HEK293 (cell line): ENCODE data around the gene SH3RF3.

Experiments used
- CTCF ChIA-PET: fragments of 350-600 bp; formaldehyde crosslinking; extraction: SDS; loops from one replicate; lab custom pipeline; 2021; ENCODE audit warnings: antibody characterized with exemption; lab: Yijun Ruan, JAX
- POLR2A ChIA-PET: fragments of 300-600 bp; formaldehyde crosslinking; extraction: SDS; loops from one replicate; lab custom pipeline; 2020; ENCODE audit warnings: antibody characterized with exemption, inconsistent platforms; lab: Yijun Ruan, JAX
- H3K27ac ChIP-seq: fragments of 200-500 bp; sonication (Bioruptor generic); 2 replicates; pipeline ENCODE4 v1.5.1; 2014; ENCODE audit warnings: low read depth, low read length, control low read depth, inconsistent platforms; ENCODE audit errors: extremely low read depth
- H3K36me3 ChIP-seq, 2 experiments: fragments of 200-500 bp in 1 of 2; sonication (Bioruptor generic) in 1 of 2; 1 replicate in 1 of 2; 2 replicates in 1 of 2; pipeline ENCODE4 v1.5.1; 2014 to 2017; ENCODE audit warnings: inconsistent platforms in 2 of 2, low read length in 2 of 2; ENCODE audit not compliant: control insufficient read depth in 2 of 2, insufficient read depth in 1 of 2
- H3K4me1 ChIP-seq: fragments of 200-500 bp; sonication (Bioruptor generic); 2 replicates; pipeline ENCODE4 v1.5.1; 2014; ENCODE audit warnings: mild to moderate bottlenecking, low read length, inconsistent platforms; ENCODE audit not compliant: control insufficient read depth, insufficient read depth
- H3K4me3 ChIP-seq: 2 replicates; pipeline ENCODE4 v1.5.1; 2011; ENCODE audit warnings: low read depth, mild to moderate bottlenecking, control low read depth, low read length, moderate library complexity
- H3K9me3 ChIP-seq: fragments of 200-500 bp; sonication (Bioruptor generic); 2 replicates; pipeline ENCODE4 v1.5.1; 2014; ENCODE audit warnings: low read depth, low read length, inconsistent platforms; ENCODE audit not compliant: control insufficient read depth, insufficient read depth
- EGR2 ChIP-seq: fragments of 450-650 bp; formaldehyde crosslinking; IDR thresholded peaks from 2 replicates; pipeline ENCODE4 v1.5.1; 2016; ENCODE audit warnings: low read depth, missing biosample characterization, missing genetic modification characterization
- GLIS2 ChIP-seq: fragments of 450-650 bp; formaldehyde crosslinking; IDR thresholded peaks from 2 replicates; pipeline ENCODE4 v1.5.1; 2016; ENCODE audit warnings: missing biosample characterization, missing genetic modification characterization
- KLF9 ChIP-seq: fragments of 450-650 bp; formaldehyde crosslinking; IDR thresholded peaks from 2 replicates; pipeline ENCODE4 v1.5.1; 2016; ENCODE audit warnings: missing biosample characterization, missing genetic modification characterization, low read depth
- REPIN1 ChIP-seq: fragments of 450-650 bp; formaldehyde crosslinking; IDR thresholded peaks from 2 replicates; pipeline ENCODE4 v1.5.1; 2017; ENCODE audit warnings: missing biosample characterization, missing genetic modification characterization, low read depth
- YY2 ChIP-seq: fragments of 450-650 bp; formaldehyde crosslinking; IDR thresholded peaks from 2 replicates; pipeline ENCODE4 v1.5.1; 2016; ENCODE audit warnings: missing biosample characterization, missing genetic modification characterization
- ZBTB8A ChIP-seq: fragments of 450-650 bp; formaldehyde crosslinking; IDR thresholded peaks from 2 replicates; pipeline ENCODE4 v1.5.1; 2016; ENCODE audit warnings: missing biosample characterization, missing genetic modification characterization
- ZFHX2 ChIP-seq: fragments of 450-650 bp; formaldehyde crosslinking; conservative IDR thresholded peaks from 2 replicates; pipeline ENCODE4 v1.5.1; 2016; ENCODE audit warnings: missing biosample characterization, missing genetic modification characterization
- ZNF155 ChIP-seq: fragments of 450-650 bp; formaldehyde crosslinking; IDR thresholded peaks from 2 replicates; pipeline ENCODE4 v1.5.1; 2016; ENCODE audit warnings: missing biosample characterization, missing genetic modification characterization
- ZNF169 ChIP-seq: fragments of 450-650 bp; formaldehyde crosslinking; IDR thresholded peaks from 2 replicates; pipeline ENCODE4 v1.5.1; 2016; ENCODE audit warnings: missing biosample characterization, missing genetic modification characterization
- ZNF184 ChIP-seq: fragments of 450-650 bp; IDR thresholded peaks from 2 replicates; pipeline ENCODE4 v1.5.1; 2018; ENCODE audit warnings: missing biosample characterization, mild to moderate bottlenecking, missing genetic modification characterization
- ZNF48 ChIP-seq: fragments of 450-650 bp; formaldehyde crosslinking; IDR thresholded peaks from 2 replicates; pipeline ENCODE4 v1.5.1; 2016; ENCODE audit warnings: missing biosample characterization, missing genetic modification characterization
- ZNF510 ChIP-seq: fragments of 450-650 bp; formaldehyde crosslinking; IDR thresholded peaks from 2 replicates; pipeline ENCODE4 v1.5.1; 2018; ENCODE audit warnings: mild to moderate bottlenecking, missing genetic modification characterization, missing biosample characterization; ENCODE audit not compliant: insufficient replicate concordance
- ZNF585B ChIP-seq: fragments of 450-650 bp; formaldehyde crosslinking; IDR thresholded peaks from 2 replicates; pipeline ENCODE4 v1.5.1; 2016; ENCODE audit warnings: missing biosample characterization, missing genetic modification characterization
- ZNF600 ChIP-seq: fragments of 450-650 bp; formaldehyde crosslinking; IDR thresholded peaks from 2 replicates; pipeline ENCODE4 v1.5.1; 2016; ENCODE audit warnings: missing biosample characterization, missing genetic modification characterization
- ZNF768 ChIP-seq: fragments of 450-650 bp; formaldehyde crosslinking; IDR thresholded peaks from 2 replicates; pipeline ENCODE4 v1.5.1; 2018; ENCODE audit warnings: missing biosample characterization, mild to moderate bottlenecking, missing genetic modification characterization
- ZNF843 ChIP-seq: fragments of 450-650 bp; formaldehyde crosslinking; IDR thresholded peaks from 2 replicates; pipeline ENCODE4 v1.5.1; 2016; ENCODE audit warnings: missing biosample characterization, missing genetic modification characterization
- ZSCAN30 ChIP-seq: fragments of 450-650 bp; IDR thresholded peaks from 2 replicates; pipeline ENCODE4 v1.5.1; 2018; ENCODE audit warnings: missing biosample characterization, mild to moderate bottlenecking, missing genetic modification characterization, moderate library complexity
- TF ChIP-seq, protein P1 (sequence below): fragments of 450-650 bp; formaldehyde crosslinking; IDR thresholded peaks from 2 replicates; pipeline ENCODE4 v1.5.1; 2016; ENCODE audit warnings: missing biosample characterization, missing genetic modification characterization
- TF ChIP-seq, protein P2 (sequence below): fragments of 450-650 bp; formaldehyde crosslinking; IDR thresholded peaks from 2 replicates; pipeline ENCODE4 v1.5.1; 2016; ENCODE audit warnings: missing biosample characterization, missing genetic modification characterization

SH3RF3 gene

DNA sequence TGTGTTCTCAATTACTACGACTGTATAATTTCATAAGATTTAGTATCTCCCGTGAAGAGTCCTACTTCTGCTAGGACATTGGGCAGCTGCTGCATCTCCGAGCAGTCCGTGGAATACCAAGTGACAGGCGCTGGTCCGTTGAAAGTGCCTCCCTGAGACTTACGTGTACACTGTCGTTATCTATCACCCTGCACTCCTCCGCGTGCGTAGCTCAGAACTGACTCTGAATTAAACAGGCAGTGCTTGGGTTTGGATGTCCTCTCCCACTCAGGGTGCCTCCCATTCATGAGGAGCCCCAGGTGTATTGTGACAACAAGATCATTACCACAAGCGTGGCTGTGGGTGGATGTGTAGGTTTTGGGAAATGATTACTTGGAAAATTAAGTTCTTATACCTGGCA is 148.4 kb downstream of the SH3RF3 start:
- ChIA-PET POLR2A (no interaction called here), CTCF (interaction anchor here (0.7 to 1.0 kb wide), 2 partner anchors 11 to 238 kb away, joined by 3 read pairs; no protein-coding TSS in a partner anchor)
- Histone ChIP-seq H3K4me3 (no peak overlapping the region), H3K9me3 (no peaks in the 10 kb centered on the region), H3K36me3 (no peaks in the 10 kb centered on the region), H3K4me1 (no peaks in the 10 kb centered on the region; the same call in 1 of the 2 replicates), H3K27ac (no peak overlapping the region)
- TF ChIP-seq ZBTB8A (no peak), ZNF169 (tag by site-specific recombination) (no peak), ZNF600 (tag by site-specific recombination) (no peak), EGR2 (tag by site-specific recombination) (peak; percentile 52; the same call in 1 of the 2 replicates), ZNF48 (tag by site-specific recombination) (no peak), ZFHX2 (tag by site-specific recombination) (0 out of 2 replicates have a peak, but pooled peaks have one; percentile 18), ZNF585B (tag by site-specific recombination) (no peak), GLIS2 (tag by site-specific recombination) (no peak)

DNA sequence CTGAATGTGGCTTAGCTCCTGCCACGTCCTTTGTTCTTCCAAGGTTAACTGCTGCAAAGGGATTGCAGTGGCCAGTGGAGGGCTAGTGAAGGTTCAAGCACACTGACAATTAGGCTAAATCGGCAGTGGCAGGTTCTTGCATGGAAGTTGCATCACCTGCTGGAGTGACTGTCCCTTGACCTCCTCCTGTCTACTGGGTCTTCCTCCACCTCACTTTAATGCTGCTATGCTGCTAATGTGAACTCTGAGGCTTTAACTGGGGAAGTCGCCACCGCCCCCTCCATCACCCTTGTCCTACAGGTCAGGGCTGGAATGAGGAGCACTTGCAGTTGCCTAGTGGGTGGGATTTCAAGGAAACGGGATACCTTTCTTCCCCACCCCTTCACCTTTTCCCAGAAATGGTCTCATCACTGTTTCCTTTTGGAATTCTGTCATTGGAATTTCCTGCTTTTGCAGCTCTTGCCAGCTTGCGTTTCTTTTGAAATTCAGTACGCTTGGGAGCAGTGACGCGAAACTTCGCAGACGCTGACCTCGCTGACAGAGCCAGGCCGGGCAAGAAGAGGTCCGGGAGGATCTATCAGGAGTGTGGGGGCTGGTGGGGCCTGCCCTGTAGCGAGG is 150.3 kb downstream of the SH3RF3 start:
- no peak for TF ChIP-seq ZNF155 (tag by site-specific recombination)
- TF ChIP-seq ZNF510: no peak
- no peak for TF ChIP-seq ZBTB8A
- no peak for TF ChIP-seq ZNF184
- TF ChIP-seq ZNF843: no peak
- no peak for TF ChIP-seq ZSCAN30 (tag by site-specific recombination)
- TF ChIP-seq REPIN1 (tag by site-specific recombination): no peak
- TF ChIP-seq KLF9 (tag by site-specific recombination): no peak
- TF ChIP-seq, protein P1, sequence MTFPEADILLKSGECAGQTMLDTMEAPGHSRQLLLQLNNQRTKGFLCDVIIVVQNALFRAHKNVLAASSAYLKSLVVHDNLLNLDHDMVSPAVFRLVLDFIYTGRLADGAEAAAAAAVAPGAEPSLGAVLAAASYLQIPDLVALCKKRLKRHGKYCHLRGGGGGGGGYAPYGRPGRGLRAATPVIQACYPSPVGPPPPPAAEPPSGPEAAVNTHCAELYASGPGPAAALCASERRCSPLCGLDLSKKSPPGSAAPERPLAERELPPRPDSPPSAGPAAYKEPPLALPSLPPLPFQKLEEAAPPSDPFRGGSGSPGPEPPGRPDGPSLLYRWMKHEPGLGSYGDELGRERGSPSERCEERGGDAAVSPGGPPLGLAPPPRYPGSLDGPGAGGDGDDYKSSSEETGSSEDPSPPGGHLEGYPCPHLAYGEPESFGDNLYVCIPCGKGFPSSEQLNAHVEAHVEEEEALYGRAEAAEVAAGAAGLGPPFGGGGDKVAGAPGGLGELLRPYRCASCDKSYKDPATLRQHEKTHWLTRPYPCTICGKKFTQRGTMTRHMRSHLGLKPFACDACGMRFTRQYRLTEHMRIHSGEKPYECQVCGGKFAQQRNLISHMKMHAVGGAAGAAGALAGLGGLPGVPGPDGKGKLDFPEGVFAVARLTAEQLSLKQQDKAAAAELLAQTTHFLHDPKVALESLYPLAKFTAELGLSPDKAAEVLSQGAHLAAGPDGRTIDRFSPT (tag by site-specific recombination): no peak
- Histone ChIP-seq H3K4me1 (no peaks in the 10 kb centered on the region; the same call in 1 of the 2 replicates), H3K36me3 (no peaks in the 10 kb centered on the region), H3K9me3 (no peaks in the 10 kb centered on the region), H3K4me3 (no peak overlapping the region), H3K27ac (no peak overlapping the region)
- CTCF ChIA-PET: interaction anchor here (0.6 kb wide), 1 partner anchor 138 kb away, joined by 3 read pairs; no protein-coding TSS in a partner anchor
- POLR2A ChIA-PET: no interaction called here

DNA sequence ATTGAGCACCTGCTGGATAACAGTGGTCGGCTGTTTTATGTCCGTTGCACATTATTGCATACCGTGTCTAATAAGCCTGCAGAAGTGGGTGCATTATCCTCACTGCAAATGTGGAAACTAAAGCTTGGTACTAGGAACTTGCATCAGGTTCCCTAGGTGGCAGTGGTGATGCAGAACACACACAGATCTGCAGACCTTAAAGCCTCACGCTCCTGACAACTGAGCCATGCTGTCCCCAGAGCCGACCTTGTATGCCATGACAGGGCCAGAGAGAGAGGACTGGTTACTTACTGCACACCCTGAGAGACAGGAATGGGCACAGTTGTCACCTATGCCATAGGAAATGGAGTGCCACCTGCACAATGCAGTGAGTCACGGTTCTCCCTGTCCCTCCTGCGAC is 151.8 kb downstream of the SH3RF3 start:
- Histone ChIP-seq H3K4me3 (no peak overlapping the region), H3K9me3 (no peaks in the 10 kb centered on the region), H3K27ac (no peak overlapping the region), H3K4me1 (peaks cover 6% of the 10 kb centered on the region), H3K36me3 (no peaks in the 10 kb centered on the region)
- ChIA-PET POLR2A (no interaction called here), CTCF (no interaction called here)
- TF ChIP-seq, protein P2, sequence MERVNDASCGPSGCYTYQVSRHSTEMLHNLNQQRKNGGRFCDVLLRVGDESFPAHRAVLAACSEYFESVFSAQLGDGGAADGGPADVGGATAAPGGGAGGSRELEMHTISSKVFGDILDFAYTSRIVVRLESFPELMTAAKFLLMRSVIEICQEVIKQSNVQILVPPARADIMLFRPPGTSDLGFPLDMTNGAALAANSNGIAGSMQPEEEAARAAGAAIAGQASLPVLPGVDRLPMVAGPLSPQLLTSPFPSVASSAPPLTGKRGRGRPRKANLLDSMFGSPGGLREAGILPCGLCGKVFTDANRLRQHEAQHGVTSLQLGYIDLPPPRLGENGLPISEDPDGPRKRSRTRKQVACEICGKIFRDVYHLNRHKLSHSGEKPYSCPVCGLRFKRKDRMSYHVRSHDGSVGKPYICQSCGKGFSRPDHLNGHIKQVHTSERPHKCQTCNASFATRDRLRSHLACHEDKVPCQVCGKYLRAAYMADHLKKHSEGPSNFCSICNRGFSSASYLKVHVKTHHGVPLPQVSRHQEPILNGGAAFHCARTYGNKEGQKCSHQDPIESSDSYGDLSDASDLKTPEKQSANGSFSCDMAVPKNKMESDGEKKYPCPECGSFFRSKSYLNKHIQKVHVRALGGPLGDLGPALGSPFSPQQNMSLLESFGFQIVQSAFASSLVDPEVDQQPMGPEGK (tag by site-specific recombination): no peak
- TF ChIP-seq ZNF768 (tag by site-specific recombination) (no peak), YY2 (tag by site-specific recombination) (no peak)
